ENCODE measurements around the gene LARGE1.

DNA sequence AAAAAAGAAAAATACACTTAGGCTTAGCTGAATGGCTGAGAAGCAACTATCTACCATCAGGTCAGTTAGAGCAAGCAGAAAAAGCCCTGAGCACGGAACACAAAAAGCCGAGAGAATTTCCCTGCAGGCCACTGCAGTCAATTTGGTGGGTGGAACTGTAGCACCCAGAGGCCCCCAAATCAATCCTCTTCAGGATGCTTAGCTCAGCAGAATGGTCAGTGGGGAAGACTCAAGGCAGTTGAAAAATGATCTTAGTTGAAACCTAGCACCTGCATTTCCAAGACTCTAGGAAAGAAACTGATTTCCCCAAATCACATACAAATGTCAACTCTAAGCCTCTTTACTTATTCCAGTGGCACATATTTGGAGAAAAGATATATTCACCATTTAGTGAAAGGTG lies 534.7 kb downstream of the LARGE1 start:
- no peak for TF ChIP-seq CTCF (IDR thresholded peaks at IDR 0.05)
- TF ChIP-seq POLR2A (IDR thresholded peaks at IDR 0.05), result no peak

All from uterus (tissue), 2 donors.